Nephron (organoid): ENCODE data around the gene BACH2.

Source experiments
- H3K27ac Mint-ChIP-seq, 3 experiments: 2 replicates each; pipeline ENCODE4 v1.8.0; 2020; ENCODE audit warnings: mixed read lengths in 3 of 3, mild to moderate bottlenecking in 2 of 3, moderate library complexity in 1 of 3
- H3K27me3 Mint-ChIP-seq: 2 replicates; pipeline ENCODE4 v1.8.0; 2021; ENCODE audit warnings: low read depth, mild to moderate bottlenecking, moderate library complexity, mixed read lengths
- H3K36me3 Mint-ChIP-seq: 2 replicates; pipeline ENCODE4 v1.8.0; 2020; ENCODE audit warnings: low read depth, mixed read lengths
- H3K4me1 Mint-ChIP-seq: 2 replicates; pipeline ENCODE4 v1.8.0; 2020; ENCODE audit warnings: mixed read lengths
- H3K4me3 Mint-ChIP-seq, 3 experiments: 2 replicates each; pipeline ENCODE4 v1.8.0; 2020; ENCODE audit warnings: mild to moderate bottlenecking in 3 of 3, mixed read lengths in 3 of 3, moderate library complexity in 2 of 3
- H3K9me3 Mint-ChIP-seq: 2 replicates; pipeline ENCODE4 v1.8.0; 2020; ENCODE audit warnings: mixed read lengths
- CTCF ChIP-seq, 3 experiments: fragments of 200-600 bp; sonication (generic); IDR thresholded peaks; one replicate each; pipeline ENCODE4 v1.5.0; 2021; ENCODE audit warnings: antibody characterized with exemption in 3 of 3; ENCODE audit not compliant: unreplicated experiment in 3 of 3

The BACH2 gene

GRCh38 chr6:90294008-90294511 is 2.6 kb downstream of the BACH2 start:
- Mint-ChIP-seq H3K4me3 (peak overlapping the region; percentile 90 to 95 (median 91)), H3K4me1 (peaks cover 36% of the 10 kb centered on the region), H3K27me3 (peaks cover 30% of the 10 kb centered on the region), H3K9me3 (no peaks in the 10 kb centered on the region), H3K27ac (peak overlapping the region; percentile 6 to 54 (median 46)), H3K36me3 (peaks cover 6% of the 10 kb centered on the region)
- TF ChIP-seq CTCF (IDR thresholded peaks at IDR 0.05; ENCODE audit: unreplicated experiment in 3 of 3): no peak

GRCh38 chr6:90293319-90293953 is 3.2 kb downstream of the BACH2 start:
- Mint-ChIP-seq H3K27ac (peak overlapping the region; percentile 6 to 54 (median 46)), H3K36me3 (peaks cover 6% of the 10 kb centered on the region), H3K4me1 (peaks cover 39% of the 10 kb centered on the region), H3K27me3 (peaks cover 29% of the 10 kb centered on the region), H3K4me3 (peak overlapping the region; percentile 90 to 95 (median 91)), H3K9me3 (no peaks in the 10 kb centered on the region)
- TF ChIP-seq CTCF (IDR thresholded peaks at IDR 0.05; ENCODE audit: unreplicated experiment in 3 of 3): no peak

DNA sequence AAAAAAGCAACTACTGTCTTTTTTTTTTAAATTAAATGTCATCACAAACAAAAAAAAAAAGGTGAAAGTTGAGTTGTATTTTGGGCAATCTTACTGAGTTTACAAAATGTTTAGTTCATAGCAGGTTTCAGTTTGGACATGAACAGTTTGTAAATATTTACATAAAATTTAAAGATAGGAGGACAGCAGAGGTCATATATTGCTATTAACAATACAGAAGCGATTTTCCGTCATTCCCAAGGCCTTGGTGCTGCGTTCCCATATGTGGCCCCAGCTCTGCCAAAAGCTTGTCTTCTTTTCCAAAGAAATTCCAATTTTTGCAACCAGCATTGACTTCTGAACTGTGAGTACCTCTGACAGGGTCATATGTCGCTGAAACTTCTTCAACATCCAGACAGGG is 5.1 kb downstream of the BACH2 start:
- no peak overlapping the region for H3K4me3 Mint-ChIP-seq
- H3K36me3 Mint-ChIP-seq: peaks cover 6% of the 10 kb centered on the region
- no peaks in the 10 kb centered on the region for H3K9me3 Mint-ChIP-seq
- H3K27me3 Mint-ChIP-seq: peaks cover 26% of the 10 kb centered on the region
- peaks cover 47% of the 10 kb centered on the region for H3K4me1 Mint-ChIP-seq
- TF ChIP-seq CTCF (IDR thresholded peaks at IDR 0.05; ENCODE audit: unreplicated experiment in 3 of 3): no peak
- peak overlapping the region in 1 of 3 experiments; percentile 4 for H3K27ac Mint-ChIP-seq

GRCh38 chr6:90290811-90291420 is 5.7 kb downstream of the BACH2 start:
- peaks cover 26% of the 10 kb centered on the region for H3K27me3 Mint-ChIP-seq
- H3K4me1 Mint-ChIP-seq: peaks cover 53% of the 10 kb centered on the region
- no peaks in the 10 kb centered on the region for H3K9me3 Mint-ChIP-seq
- peak overlapping the region in 1 of 3 experiments; percentile 8 for H3K4me3 Mint-ChIP-seq
- peaks cover 6% of the 10 kb centered on the region for H3K36me3 Mint-ChIP-seq
- no peak for TF ChIP-seq CTCF (IDR thresholded peaks at IDR 0.05; ENCODE audit: unreplicated experiment in 3 of 3)
- H3K27ac Mint-ChIP-seq: peak overlapping the region; percentile 1 to 59 (median 32)

- TF ChIP-seq CTCF (IDR thresholded peaks at IDR 0.05; ENCODE audit: unreplicated experiment in 3 of 3): no peak
- Mint-ChIP-seq H3K4me3 (no peak overlapping the region), H3K27ac (peak overlapping the region in 1 of 3 experiments; percentile 57), H3K4me1 (peaks cover 64% of the 10 kb centered on the region), H3K9me3 (no peaks in the 10 kb centered on the region), H3K27me3 (peaks cover 30% of the 10 kb centered on the region), H3K36me3 (peaks cover 6% of the 10 kb centered on the region)
These were observed 6.7 kb downstream of the BACH2 start for GRCh38 chr6:90289902-90290301.
